Neural cell (in vitro differentiated cells): Measurements from ENCODE around the gene EOMES.

Experiments
- CTCF ChIP-seq: fragments of 450-650 bp; IDR thresholded peaks from 2 replicates; pipeline ENCODE4 v1.5.1; 2014; ENCODE audit warnings: antibody characterized with exemption, mild to moderate bottlenecking, moderate library complexity; ENCODE audit not compliant: poor library complexity, severe bottlenecking
- EP300 ChIP-seq: fragments of 450-650 bp; conservative IDR thresholded peaks from 2 replicates; pipeline ENCODE4 v1.6.1; 2014; ENCODE audit warnings: antibody characterized with exemption, mild to moderate bottlenecking, moderate library complexity; ENCODE audit not compliant: poor library complexity, severe bottlenecking
- EZH2 ChIP-seq: fragments of 200-600, 300-800 bp; shearing (Covaris generic), sonication (generic); IDR thresholded peaks from 2 replicates; pipeline ENCODE4 v1.6.1; 2014; ENCODE audit warnings: antibody characterized with exemption, low read length, borderline replicate concordance, mild to moderate bottlenecking; ENCODE audit not compliant: insufficient read depth, poor library complexity, severe bottlenecking
- MXI1 ChIP-seq: fragments of 450-650 bp; conservative IDR thresholded peaks from 2 replicates; pipeline ENCODE4 v1.6.1; 2014; ENCODE audit warnings: antibody characterized with exemption, mild to moderate bottlenecking; ENCODE audit not compliant: poor library complexity, severe bottlenecking
- POLR2AphosphoS5 ChIP-seq: IDR thresholded peaks from 2 replicates; pipeline ENCODE4 v1.6.1; 2012
- RAD21 ChIP-seq: fragments of 450-650 bp; conservative IDR thresholded peaks from 2 replicates; pipeline ENCODE4 v1.6.1; 2014; ENCODE audit warnings: antibody characterized with exemption, mild to moderate bottlenecking, moderate library complexity
- SMC3 ChIP-seq: fragments of 450-650 bp; conservative IDR thresholded peaks from 2 replicates; pipeline ENCODE4 v1.6.1; 2014; ENCODE audit warnings: antibody characterized with exemption, mild to moderate bottlenecking, moderate library complexity; ENCODE audit not compliant: poor library complexity
- TF ChIP-seq, protein P1 (sequence below): IDR thresholded peaks from 2 replicates; pipeline ENCODE4 v1.6.1; 2012; ENCODE audit warnings: borderline replicate concordance

GRCh38 chr3:27684302-27684701 lies 37.8 kb downstream of the EOMES start:
- no peak for TF ChIP-seq EP300
- TF ChIP-seq CTCF = no peak
- TF ChIP-seq POLR2AphosphoS5 = no peak
- TF ChIP-seq EZH2 = no peak
- TF ChIP-seq, protein P1, sequence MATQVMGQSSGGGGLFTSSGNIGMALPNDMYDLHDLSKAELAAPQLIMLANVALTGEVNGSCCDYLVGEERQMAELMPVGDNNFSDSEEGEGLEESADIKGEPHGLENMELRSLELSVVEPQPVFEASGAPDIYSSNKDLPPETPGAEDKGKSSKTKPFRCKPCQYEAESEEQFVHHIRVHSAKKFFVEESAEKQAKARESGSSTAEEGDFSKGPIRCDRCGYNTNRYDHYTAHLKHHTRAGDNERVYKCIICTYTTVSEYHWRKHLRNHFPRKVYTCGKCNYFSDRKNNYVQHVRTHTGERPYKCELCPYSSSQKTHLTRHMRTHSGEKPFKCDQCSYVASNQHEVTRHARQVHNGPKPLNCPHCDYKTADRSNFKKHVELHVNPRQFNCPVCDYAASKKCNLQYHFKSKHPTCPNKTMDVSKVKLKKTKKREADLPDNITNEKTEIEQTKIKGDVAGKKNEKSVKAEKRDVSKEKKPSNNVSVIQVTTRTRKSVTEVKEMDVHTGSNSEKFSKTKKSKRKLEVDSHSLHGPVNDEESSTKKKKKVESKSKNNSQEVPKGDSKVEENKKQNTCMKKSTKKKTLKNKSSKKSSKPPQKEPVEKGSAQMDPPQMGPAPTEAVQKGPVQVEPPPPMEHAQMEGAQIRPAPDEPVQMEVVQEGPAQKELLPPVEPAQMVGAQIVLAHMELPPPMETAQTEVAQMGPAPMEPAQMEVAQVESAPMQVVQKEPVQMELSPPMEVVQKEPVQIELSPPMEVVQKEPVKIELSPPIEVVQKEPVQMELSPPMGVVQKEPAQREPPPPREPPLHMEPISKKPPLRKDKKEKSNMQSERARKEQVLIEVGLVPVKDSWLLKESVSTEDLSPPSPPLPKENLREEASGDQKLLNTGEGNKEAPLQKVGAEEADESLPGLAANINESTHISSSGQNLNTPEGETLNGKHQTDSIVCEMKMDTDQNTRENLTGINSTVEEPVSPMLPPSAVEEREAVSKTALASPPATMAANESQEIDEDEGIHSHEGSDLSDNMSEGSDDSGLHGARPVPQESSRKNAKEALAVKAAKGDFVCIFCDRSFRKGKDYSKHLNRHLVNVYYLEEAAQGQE = no peak
- no peak for TF ChIP-seq SMC3
- TF ChIP-seq RAD21 = no peak
- TF ChIP-seq MXI1 = no peak
